HepG2 (cell line): ENCODE data around the gene DEDD2. TPM values are rescaled to one million over a fixed set of nuclear protein-coding genes. Genes with fewer than 3 reads are reported as not detected.

Experiments
- AGO2 ChIP-seq: fragments of 200-400 bp; formaldehyde crosslinking; optimal IDR thresholded peaks from 2 replicates; pipeline ENCODE3; 2017; ENCODE audit warnings: mild to moderate bottlenecking, low read depth, low read length, moderate library complexity
- KLF16 ChIP-seq, 2 experiments: sonication (generic) in 1 of 2; formaldehyde crosslinking in 1 of 2; IDR thresholded peaks; 2 replicates each; pipeline versions ENCODE4 v1.6.1 to v1.8.0; 2016 to 2023; ENCODE audit warnings: missing genetic modification reagents in 2 of 2, missing compliant biosample characterization in 1 of 2
- RFX1 ChIP-seq: fragments of 450-650 bp; IDR thresholded peaks from 2 replicates; pipeline ENCODE4 v1.6.1; 2017
- RFXAP ChIP-seq: sonication (generic); formaldehyde crosslinking; IDR thresholded peaks from 2 replicates; pipeline ENCODE4 v1.4.0; 2020; ENCODE audit warnings: missing genetic modification reagents, borderline replicate concordance
- polyA plus RNA-seq, 8 experiments: library from polyadenylated mRNA; depleted of rRNA in 3 of 8; stranded (reverse) in 7 of 8; unstranded in 1 of 8; fragments of >200 nt; fragmentation: Illumina TruSeq in 4 of 8; extraction: Trizol in 4 of 8; gene quantifications; 2 replicates each; pipeline versions ENCODE4 v1.2.1 to v1.2.3, GENCODE V29; 2011 to 2016; ENCODE audit warnings: low read depth in 4 of 8, missing spikeins in 1 of 8, mixed read lengths in 1 of 8; ENCODE audit not compliant: insufficient read depth in 1 of 8
- total RNA-seq, 5 experiments: library from RNA; depleted of rRNA; stranded (reverse); fragments of >200 nt; fragmentation: Illumina TruSeq; extraction: Trizol; gene quantifications; 2 replicates each; pipeline ENCODE4 v1.2.3, GENCODE V29; 2016; ENCODE audit warnings: low read depth in 1 of 5
- TF ChIP-seq, protein P1 (sequence below): sonication (generic); formaldehyde crosslinking; IDR thresholded peaks from 2 replicates; pipeline ENCODE4 v1.4.0; 2020; ENCODE audit warnings: missing genetic modification reagents, low read depth, mild to moderate bottlenecking, borderline replicate concordance
- TF ChIP-seq, protein P2 (sequence below): sonication (generic); formaldehyde crosslinking; IDR thresholded peaks from 2 replicates; pipeline ENCODE4 v1.5.1; 2020; ENCODE audit warnings: mild to moderate bottlenecking, missing genetic modification reagents, moderate library complexity

Gene DEDD2
- total and polyA plus RNA-seq, 2 of the 13 experiments (the other 11 are each of a cell fraction or from before 2014, with no cell fraction given): 19.2 to 24.7 TPM

DNA sequence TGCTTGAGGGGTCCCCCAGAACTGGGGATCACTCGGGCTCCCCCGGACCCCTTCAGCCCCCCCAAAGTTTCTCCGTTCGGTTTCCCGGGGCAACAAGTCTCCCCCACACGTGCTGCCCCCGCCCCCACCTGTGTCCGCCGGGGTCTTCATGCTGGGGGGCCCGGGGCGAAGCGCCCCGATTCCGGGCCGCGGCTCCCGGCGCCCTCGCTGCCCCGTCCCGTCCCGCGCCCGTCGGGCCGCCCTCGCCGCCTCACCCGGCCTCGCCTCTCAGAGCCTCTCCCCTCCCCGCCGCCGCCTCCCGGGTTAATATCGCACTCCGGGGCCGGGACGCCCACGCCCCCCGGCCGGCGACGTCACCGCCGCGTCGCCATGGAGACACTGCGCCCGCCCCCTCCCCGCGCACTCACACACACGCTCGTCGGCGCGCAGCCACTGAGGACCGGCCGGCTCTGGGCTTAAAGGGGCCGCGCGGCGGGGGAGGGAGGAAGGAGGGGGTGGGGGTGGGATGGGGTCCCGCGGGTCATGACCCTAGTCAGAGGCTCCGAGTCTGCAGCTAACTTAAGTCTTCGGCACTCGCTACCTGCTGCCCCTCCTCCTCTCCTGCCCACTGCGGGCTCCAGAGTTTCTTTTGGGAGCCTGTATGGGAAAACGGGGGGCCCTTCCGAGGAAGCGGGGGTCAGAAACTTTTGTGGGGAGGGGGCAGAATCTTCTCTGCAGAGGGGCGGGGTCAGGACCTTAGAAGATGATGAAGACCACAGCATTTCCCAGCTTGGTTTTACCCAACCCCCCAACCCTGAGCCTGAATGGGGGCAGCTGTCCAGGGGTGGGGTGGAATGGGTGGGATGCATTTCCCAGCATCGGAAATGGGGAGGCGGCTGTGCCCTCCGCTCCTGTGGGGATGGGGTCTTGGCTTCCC, 37.6 kb upstream of the DEDD2 start, which contains the start of gene ERF (continued):
- TF ChIP-seq, protein P1, sequence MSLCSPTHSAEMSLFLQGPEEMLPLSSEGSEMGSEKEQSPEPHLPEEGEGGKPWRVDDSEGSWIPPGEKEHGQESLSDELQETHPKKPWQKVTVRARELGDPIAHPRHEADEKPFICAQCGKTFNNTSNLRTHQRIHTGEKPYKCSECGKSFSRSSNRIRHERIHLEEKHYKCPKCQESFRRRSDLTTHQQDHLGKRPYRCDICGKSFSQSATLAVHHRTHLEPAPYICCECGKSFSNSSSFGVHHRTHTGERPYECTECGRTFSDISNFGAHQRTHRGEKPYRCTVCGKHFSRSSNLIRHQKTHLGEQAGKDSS (CRISPR knock-in tag): no peak
- peak in 1 of 2 experiments; percentile 58; a peak in 2 of 4 replicates for TF ChIP-seq KLF16 (CRISPR knock-in tag; IDR thresholded peaks at IDR 0.05)
- TF ChIP-seq AGO2: peak; percentile 85
- no peak for TF ChIP-seq RFXAP (CRISPR knock-in tag)
- peak; percentile 81 for TF ChIP-seq RFX1
- TF ChIP-seq, protein P2, sequence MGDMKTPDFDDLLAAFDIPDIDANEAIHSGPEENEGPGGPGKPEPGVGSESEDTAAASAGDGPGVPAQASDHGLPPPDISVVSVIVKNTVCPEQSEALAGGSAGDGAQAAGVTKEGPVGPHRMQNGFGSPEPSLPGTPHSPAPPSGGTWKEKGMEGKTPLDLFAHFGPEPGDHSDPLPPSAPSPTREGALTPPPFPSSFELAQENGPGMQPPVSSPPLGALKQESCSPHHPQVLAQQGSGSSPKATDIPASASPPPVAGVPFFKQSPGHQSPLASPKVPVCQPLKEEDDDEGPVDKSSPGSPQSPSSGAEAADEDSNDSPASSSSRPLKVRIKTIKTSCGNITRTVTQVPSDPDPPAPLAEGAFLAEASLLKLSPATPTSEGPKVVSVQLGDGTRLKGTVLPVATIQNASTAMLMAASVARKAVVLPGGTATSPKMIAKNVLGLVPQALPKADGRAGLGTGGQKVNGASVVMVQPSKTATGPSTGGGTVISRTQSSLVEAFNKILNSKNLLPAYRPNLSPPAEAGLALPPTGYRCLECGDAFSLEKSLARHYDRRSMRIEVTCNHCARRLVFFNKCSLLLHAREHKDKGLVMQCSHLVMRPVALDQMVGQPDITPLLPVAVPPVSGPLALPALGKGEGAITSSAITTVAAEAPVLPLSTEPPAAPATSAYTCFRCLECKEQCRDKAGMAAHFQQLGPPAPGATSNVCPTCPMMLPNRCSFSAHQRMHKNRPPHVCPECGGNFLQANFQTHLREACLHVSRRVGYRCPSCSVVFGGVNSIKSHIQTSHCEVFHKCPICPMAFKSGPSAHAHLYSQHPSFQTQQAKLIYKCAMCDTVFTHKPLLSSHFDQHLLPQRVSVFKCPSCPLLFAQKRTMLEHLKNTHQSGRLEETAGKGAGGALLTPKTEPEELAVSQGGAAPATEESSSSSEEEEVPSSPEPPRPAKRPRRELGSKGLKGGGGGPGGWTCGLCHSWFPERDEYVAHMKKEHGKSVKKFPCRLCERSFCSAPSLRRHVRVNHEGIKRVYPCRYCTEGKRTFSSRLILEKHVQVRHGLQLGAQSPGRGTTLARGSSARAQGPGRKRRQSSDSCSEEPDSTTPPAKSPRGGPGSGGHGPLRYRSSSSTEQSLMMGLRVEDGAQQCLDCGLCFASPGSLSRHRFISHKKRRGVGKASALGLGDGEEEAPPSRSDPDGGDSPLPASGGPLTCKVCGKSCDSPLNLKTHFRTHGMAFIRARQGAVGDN (CRISPR knock-in tag): no peak; the same call in 1 of the 2 replicates
